Daoy (cell line): ENCODE data around the gene PARN. TPM values are rescaled to one million over a fixed set of nuclear protein-coding genes. Genes with fewer than 3 reads are reported as not detected.

Source experiments
- DNase-seq: peaks from one replicate; pipeline ENCODE4 v3.0.0-alpha.2; 2015; ENCODE audit warnings: low read depth
- total RNA-seq: library from RNA; depleted of rRNA; stranded (reverse); fragments of >200 nt; shearing (Covaris generic); gene quantifications from 2 replicates; pipeline ENCODE4 v1.2.3, GENCODE V29; 2014

The PARN gene
- total RNA-seq, 1 experiment from 2014 or later = 51.1 TPM

- DNase-seq = peak; percentile 91
Observed at GRCh38 chr16:14529010-14529669, 100.9 kb downstream of the PARN start.

GRCh38 chr16:14528306-14528705 is 101.8 kb downstream of the PARN start:
- DNase-seq = no peak

GRCh38 chr16:14527411-14528044 is 102.5 kb downstream of the PARN start:
- no peak for DNase-seq

GRCh38 chr16:14525596-14525995 is 104.5 kb downstream of the PARN start:
- DNase-seq = no peak

- no peak for DNase-seq
Observed at GRCh38 chr16:14524979-14525378, 105.1 kb downstream of the PARN start.

GRCh38 chr16:14523632-14524031 is 106.4 kb downstream of the PARN start:
- no peak for DNase-seq

- DNase-seq = no peak
Observed at GRCh38 chr16:14522671-14523070, 107.4 kb downstream of the PARN start.

GRCh38 chr16:14520753-14521152 is 109.3 kb downstream of the PARN start:
- no peak for DNase-seq

GRCh38 chr16:14514967-14515366 is 115.1 kb downstream of the PARN start:
- DNase-seq = no peak

- DNase-seq = no peak
Observed at GRCh38 chr16:14513389-14514107, 116.5 kb downstream of the PARN start.

- peak; percentile 37 for DNase-seq
Observed at GRCh38 chr16:14511800-14512135, 118.3 kb downstream of the PARN start.

GRCh38 chr16:14510939-14511799 is 118.9 kb downstream of the PARN start:
- DNase-seq = peak; percentile 85

GRCh38 chr16:14510581-14510938 is 119.5 kb downstream of the PARN start:
- no peak for DNase-seq

GRCh38 chr16:14509675-14510132 is 120.4 kb downstream of the PARN start:
- no peak for DNase-seq

- DNase-seq = peak; percentile 76
Observed at GRCh38 chr16:14509055-14509454, 121.0 kb downstream of the PARN start.

- no peak for DNase-seq
Observed at GRCh38 chr16:14505846-14506245, 124.2 kb downstream of the PARN start.

- DNase-seq = peak; percentile 51
Observed at GRCh38 chr16:14502932-14503741, 126.9 kb downstream of the PARN start.

- DNase-seq = no peak
Observed at GRCh38 chr16:14502256-14502875, 127.7 kb downstream of the PARN start.

GRCh38 chr16:14501331-14502255 is 128.5 kb downstream of the PARN start:
- DNase-seq = peak; percentile 97

- no peak for DNase-seq
Observed at GRCh38 chr16:14500791-14501190, 129.3 kb downstream of the PARN start.
